Measurements from ENCODE around the gene PPP1R14C. TPM values are rescaled to one million over a fixed set of nuclear protein-coding genes. Genes with fewer than 3 reads are reported as not detected.

The PPP1R14C gene
- total and polyA plus RNA-seq, 7 experiments from 2014 or later = not detected

DNA sequence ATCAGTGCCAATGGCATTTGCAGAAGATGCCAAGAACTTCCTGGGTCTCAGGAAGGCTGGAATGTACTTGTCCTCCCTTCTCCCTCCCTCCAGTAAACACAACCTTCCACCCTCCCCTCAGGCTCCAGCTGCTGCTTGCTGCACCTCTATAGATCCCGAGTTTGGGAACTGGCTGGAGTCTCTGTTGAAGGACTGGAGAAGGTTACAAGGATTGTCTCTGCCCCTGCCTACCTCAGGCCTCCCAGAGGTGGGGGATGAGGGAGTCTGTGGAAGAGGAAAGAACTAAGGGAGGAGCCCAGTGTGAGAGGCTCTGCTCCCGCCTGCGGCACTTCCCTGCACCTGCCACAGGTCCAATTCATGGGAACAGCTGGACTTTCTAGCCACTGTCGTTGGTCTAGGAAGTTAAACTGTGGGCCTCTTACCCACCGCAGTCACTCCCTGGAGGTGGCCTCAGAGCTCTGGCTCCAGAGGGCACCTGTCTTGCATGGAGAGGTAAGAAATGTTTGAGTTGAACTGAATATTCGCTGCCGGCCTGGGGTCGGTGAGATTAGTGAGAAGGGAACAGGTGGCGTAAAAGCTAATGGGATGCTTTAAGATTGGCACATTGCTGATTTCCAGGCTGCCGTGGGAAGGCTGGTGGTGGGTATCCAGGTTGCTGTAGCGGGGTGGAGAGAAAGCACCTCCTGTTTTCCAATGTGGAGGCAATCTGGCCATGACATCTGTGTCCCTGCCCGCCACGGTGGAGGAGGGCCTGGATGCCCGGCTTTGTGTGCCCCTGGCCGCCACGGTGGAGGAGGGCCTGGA is 54.3 kb downstream of the PPP1R14C start:
- Mint-ChIP-seq H3K4me3 (no peak overlapping the region), H3K9me3 (peaks cover 0 to 2% (median 0%) of the 10 kb centered on the region in 11 donors), H3K27ac (no peak overlapping the region), H3K27me3 (peaks cover 9 to 20% (median 15%) of the 10 kb centered on the region in 5 donors), H3K36me3 (no peaks in the 10 kb centered on the region), H3K4me1 (peaks cover 0 to 2% (median 0%) of the 10 kb centered on the region in 7 donors)
- Histone ChIP-seq H3K27me3 (ENCODE audit: control insufficient read depth in 2 of 2, insufficient read depth in 2 of 2, low read length in 2 of 2) (no peaks in the 10 kb centered on the region), H3K4me3 (ENCODE audit: low read length) (no peak overlapping the region), H3K27ac (ENCODE audit: low read depth, low read length) (no peak overlapping the region), H3K9me3 (ENCODE audit: control insufficient read depth in 2 of 3, low read length in 3 of 3) (no peaks in the 10 kb centered on the region), H3K36me3 (ENCODE audit: control insufficient read depth in 2 of 3, insufficient read depth in 3 of 3, low read length in 3 of 3) (no peaks in the 10 kb centered on the region), H3K4me1 (ENCODE audit: control insufficient read depth in 2 of 2, insufficient read depth in 2 of 2, low read length in 2 of 2) (no peaks in the 10 kb centered on the region)
- ChIA-PET CTCF (no interaction called here), POLR2A (no interaction called here)
- no peak for DNase-seq
- no peak for ATAC-seq
- intact Hi-C loops (cut with micrococcal nuclease) = no loop called here

DNA sequence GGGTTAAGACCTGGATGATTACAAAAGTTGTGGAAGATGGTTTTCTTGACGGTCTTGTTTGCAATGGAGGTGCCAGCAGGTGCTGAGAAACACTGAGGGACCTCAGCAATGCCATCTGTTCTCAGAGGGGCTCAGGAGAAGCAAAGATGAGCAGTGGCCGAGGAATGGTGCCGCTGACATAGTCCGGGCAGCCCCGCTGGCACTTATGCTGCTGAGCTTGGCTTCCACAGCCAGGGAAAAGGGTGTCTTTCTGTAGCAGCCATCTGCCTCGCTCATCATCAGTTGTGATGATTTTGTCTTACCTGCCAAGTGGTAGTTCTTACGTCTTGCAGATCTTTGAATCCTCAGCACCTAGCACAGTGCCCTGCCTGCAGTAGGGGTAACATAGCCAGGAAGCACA is 55.7 kb downstream of the PPP1R14C start:
- Mint-ChIP-seq H3K27ac (no peak overlapping the region), H3K4me1 (peaks cover 0 to 2% (median 0%) of the 10 kb centered on the region in 7 donors), H3K36me3 (no peaks in the 10 kb centered on the region), H3K4me3 (no peak overlapping the region), H3K9me3 (peaks cover 0 to 2% (median 0%) of the 10 kb centered on the region in 11 donors), H3K27me3 (peaks cover 6 to 29% (median 8%) of the 10 kb centered on the region in 5 donors)
- ATAC-seq (no peak), DNase-seq (no peak)
- Histone ChIP-seq H3K4me3 (ENCODE audit: low read length) (no peak overlapping the region), H3K27me3 (ENCODE audit: control insufficient read depth in 2 of 2, insufficient read depth in 2 of 2, low read length in 2 of 2) (no peaks in the 10 kb centered on the region), H3K36me3 (ENCODE audit: control insufficient read depth in 2 of 3, insufficient read depth in 3 of 3, low read length in 3 of 3) (no peaks in the 10 kb centered on the region), H3K27ac (ENCODE audit: low read depth, low read length) (no peak overlapping the region), H3K9me3 (ENCODE audit: control insufficient read depth in 2 of 3, low read length in 3 of 3) (no peaks in the 10 kb centered on the region), H3K4me1 (ENCODE audit: control insufficient read depth in 2 of 2, insufficient read depth in 2 of 2, low read length in 2 of 2) (no peaks in the 10 kb centered on the region)
- intact Hi-C loops (cut with micrococcal nuclease) = no loop called here
- ChIA-PET CTCF (no interaction called here), POLR2A (no interaction called here)

DNA sequence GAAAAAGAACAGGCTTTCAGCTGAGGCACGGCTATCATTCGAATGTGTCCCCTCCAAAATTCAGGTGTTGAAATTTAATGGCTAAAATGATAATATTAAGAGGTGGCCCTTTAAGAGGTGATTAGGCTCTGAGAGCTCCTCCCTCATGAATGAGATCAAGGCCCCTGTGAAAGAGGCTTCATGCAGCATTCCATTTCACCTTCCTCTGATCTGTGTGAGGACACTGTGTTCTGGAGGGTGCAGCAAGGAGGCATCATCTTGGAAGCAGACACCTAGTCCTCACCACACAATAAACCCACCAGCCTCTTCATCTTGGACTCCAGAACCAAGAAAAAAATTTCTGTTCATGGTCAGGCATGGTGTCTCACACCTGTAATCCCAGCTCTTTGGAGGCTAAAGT is 56.4 kb downstream of the PPP1R14C start:
- ChIA-PET POLR2A (no interaction called here), CTCF (no interaction called here)
- no peaks in the 10 kb centered on the region for H3K27me3 ChIP-seq (ENCODE audit: control insufficient read depth in 2 of 2, insufficient read depth in 2 of 2, low read length in 2 of 2)
- no peak for DNase-seq
- no peaks in the 10 kb centered on the region for H3K4me1 ChIP-seq (ENCODE audit: control insufficient read depth in 2 of 2, insufficient read depth in 2 of 2, low read length in 2 of 2)
- Mint-ChIP-seq H3K9me3 (peaks cover 0 to 2% (median 0%) of the 10 kb centered on the region in 11 donors), H3K27ac (no peak overlapping the region), H3K36me3 (no peaks in the 10 kb centered on the region), H3K4me1 (peaks cover 0 to 2% (median 0%) of the 10 kb centered on the region in 7 donors), H3K27me3 (peaks cover 2 to 30% (median 7%) of the 10 kb centered on the region in 5 donors), H3K4me3 (no peak overlapping the region)
- ATAC-seq = no peak
- H3K36me3 ChIP-seq (ENCODE audit: control insufficient read depth in 2 of 3, insufficient read depth in 3 of 3, low read length in 3 of 3) = no peaks in the 10 kb centered on the region
- no peaks in the 10 kb centered on the region for H3K9me3 ChIP-seq (ENCODE audit: control insufficient read depth in 2 of 3, low read length in 3 of 3)
- no peak overlapping the region for H3K27ac ChIP-seq (ENCODE audit: low read depth, low read length)
- H3K4me3 ChIP-seq (ENCODE audit: low read length) = no peak overlapping the region
- intact Hi-C loops (cut with micrococcal nuclease) = no loop called here

DNA sequence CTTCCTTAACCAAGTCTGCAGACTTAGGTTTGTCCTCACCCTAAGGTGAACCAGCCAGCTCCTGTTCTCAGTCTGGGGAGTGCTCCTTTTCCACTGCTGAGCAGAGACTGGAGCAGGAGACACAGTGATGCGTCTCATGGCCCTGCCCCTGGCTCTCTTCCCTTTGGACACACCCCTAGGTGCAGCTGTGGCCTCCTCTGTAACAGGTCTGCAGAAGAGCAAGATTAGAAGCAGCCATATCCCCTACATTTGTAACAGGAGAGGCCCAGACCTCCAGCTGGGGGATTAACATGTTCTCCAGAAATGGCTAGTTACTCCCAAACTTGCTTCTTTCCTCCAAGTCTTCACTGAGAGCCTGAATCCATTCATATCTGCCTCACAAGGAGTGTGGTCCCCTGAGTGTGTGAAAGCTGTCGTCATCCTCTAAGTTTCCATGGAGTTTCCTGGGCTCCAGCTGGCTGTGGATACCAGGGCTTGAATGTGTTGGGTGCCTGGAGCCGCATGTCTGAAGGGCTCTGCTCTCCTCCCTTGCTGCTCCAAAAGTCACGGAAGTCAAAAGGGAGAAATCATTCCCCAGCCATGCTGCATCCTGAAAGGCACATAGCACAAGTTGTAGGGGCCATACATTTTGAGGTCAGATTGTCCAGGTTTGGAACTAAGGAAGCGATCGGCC is 57.7 kb downstream of the PPP1R14C start:
- ChIA-PET CTCF (no interaction called here), POLR2A (no interaction called here)
- Mint-ChIP-seq H3K4me3 (no peak overlapping the region), H3K27ac (no peak overlapping the region), H3K27me3 (peaks cover 2 to 29% (median 7%) of the 10 kb centered on the region in 5 donors), H3K4me1 (peaks cover 0 to 2% (median 0%) of the 10 kb centered on the region in 7 donors), H3K9me3 (peaks cover 0 to 2% (median 0%) of the 10 kb centered on the region in 11 donors), H3K36me3 (no peaks in the 10 kb centered on the region)
- ATAC-seq (no peak), DNase-seq (no peak)
- Histone ChIP-seq H3K4me3 (ENCODE audit: low read length) (no peak overlapping the region), H3K27me3 (ENCODE audit: control insufficient read depth in 2 of 2, insufficient read depth in 2 of 2, low read length in 2 of 2) (no peaks in the 10 kb centered on the region), H3K9me3 (ENCODE audit: control insufficient read depth in 2 of 3, low read length in 3 of 3) (no peaks in the 10 kb centered on the region), H3K36me3 (ENCODE audit: control insufficient read depth in 2 of 3, insufficient read depth in 3 of 3, low read length in 3 of 3) (no peaks in the 10 kb centered on the region), H3K27ac (ENCODE audit: low read depth, low read length) (no peak overlapping the region), H3K4me1 (ENCODE audit: control insufficient read depth in 2 of 2, insufficient read depth in 2 of 2, low read length in 2 of 2) (no peaks in the 10 kb centered on the region)
- intact Hi-C loops (cut with micrococcal nuclease) = no loop called here

DNA sequence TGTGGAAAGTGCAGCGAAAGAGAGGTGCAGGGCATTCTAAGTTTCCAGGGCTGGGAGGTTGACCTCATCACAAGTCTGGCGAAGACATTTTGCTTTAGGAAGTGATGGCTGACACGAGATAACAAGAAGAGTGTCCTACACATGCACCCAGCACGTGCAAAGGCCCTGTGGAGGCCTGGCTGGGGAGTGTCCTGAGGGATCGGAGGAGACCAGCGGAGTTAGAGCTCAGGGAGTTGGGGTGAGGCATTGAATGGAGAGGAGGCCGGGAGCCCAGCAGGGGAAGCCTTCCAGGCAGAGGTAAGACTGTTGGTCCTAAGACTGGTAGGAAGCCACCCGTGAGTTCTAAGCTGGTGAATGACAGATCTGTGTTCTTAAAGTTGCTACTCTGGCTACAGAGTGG is 58.4 kb downstream of the PPP1R14C start:
- peaks cover 0 to 29% (median 7%) of the 10 kb centered on the region in 5 donors for H3K27me3 Mint-ChIP-seq
- POLR2A ChIA-PET = no interaction called here
- CTCF ChIA-PET = no interaction called here
- H3K9me3 ChIP-seq (ENCODE audit: control insufficient read depth in 2 of 3, low read length in 3 of 3) = no peaks in the 10 kb centered on the region
- no peak overlapping the region for H3K27ac ChIP-seq (ENCODE audit: low read depth, low read length)
- H3K9me3 Mint-ChIP-seq = no peaks in the 10 kb centered on the region
- no peak overlapping the region for H3K4me3 Mint-ChIP-seq
- DNase-seq = no peak
- H3K4me1 ChIP-seq (ENCODE audit: control insufficient read depth in 2 of 2, insufficient read depth in 2 of 2, low read length in 2 of 2) = no peaks in the 10 kb centered on the region
- H3K36me3 ChIP-seq (ENCODE audit: control insufficient read depth in 2 of 3, insufficient read depth in 3 of 3, low read length in 3 of 3) = no peaks in the 10 kb centered on the region
- no peak overlapping the region for H3K4me3 ChIP-seq (ENCODE audit: low read length)
- H3K36me3 Mint-ChIP-seq = no peaks in the 10 kb centered on the region
- peaks cover 0 to 2% (median 0%) of the 10 kb centered on the region in 7 donors for H3K4me1 Mint-ChIP-seq
- H3K27ac Mint-ChIP-seq = no peak overlapping the region
- intact Hi-C loops (cut with micrococcal nuclease) = no loop called here
- no peaks in the 10 kb centered on the region for H3K27me3 ChIP-seq (ENCODE audit: control insufficient read depth in 2 of 2, insufficient read depth in 2 of 2, low read length in 2 of 2)
- no peak for ATAC-seq

DNA sequence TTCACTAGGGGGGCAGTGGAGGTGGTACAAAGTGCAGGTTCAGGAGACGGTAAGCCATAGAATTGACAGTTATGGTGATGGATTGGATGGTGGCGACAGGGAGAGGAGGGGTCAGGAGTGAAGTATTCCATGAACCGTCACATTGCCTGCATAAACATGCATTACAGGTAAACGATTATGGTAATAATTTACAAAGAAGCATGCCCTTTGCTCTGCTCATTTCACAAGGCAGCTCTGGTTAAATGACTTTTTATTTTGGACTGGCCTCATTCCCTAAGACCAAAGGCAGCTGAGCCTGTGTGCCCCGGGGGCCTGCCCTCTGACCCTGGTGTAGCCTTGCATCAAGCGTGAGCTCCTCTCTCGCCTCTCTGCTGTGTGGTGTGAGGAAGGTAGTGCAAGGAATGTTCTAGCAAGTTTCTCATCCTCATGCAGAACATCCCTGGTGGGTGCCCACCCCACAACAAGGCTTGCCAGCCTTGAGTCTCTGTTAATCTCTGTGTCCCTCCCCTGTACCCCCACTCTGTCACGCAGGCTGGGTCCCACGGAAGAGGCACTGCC is 59.0 kb downstream of the PPP1R14C start:
- H3K27me3 ChIP-seq (ENCODE audit: control insufficient read depth in 2 of 2, insufficient read depth in 2 of 2, low read length in 2 of 2) = no peaks in the 10 kb centered on the region
- Mint-ChIP-seq H3K36me3 (no peaks in the 10 kb centered on the region), H3K27ac (no peak overlapping the region), H3K9me3 (no peaks in the 10 kb centered on the region), H3K27me3 (peaks cover 0 to 31% (median 7%) of the 10 kb centered on the region in 5 donors), H3K4me3 (no peak overlapping the region), H3K4me1 (peaks cover 0 to 2% (median 0%) of the 10 kb centered on the region in 7 donors)
- POLR2A ChIA-PET = no interaction called here
- no peak overlapping the region for H3K27ac ChIP-seq (ENCODE audit: low read depth, low read length)
- H3K4me1 ChIP-seq (ENCODE audit: control insufficient read depth in 2 of 2, insufficient read depth in 2 of 2, low read length in 2 of 2) = no peaks in the 10 kb centered on the region
- intact Hi-C loops (cut with micrococcal nuclease) = no loop called here
- H3K4me3 ChIP-seq (ENCODE audit: low read length) = no peak overlapping the region
- H3K9me3 ChIP-seq (ENCODE audit: control insufficient read depth in 2 of 3, low read length in 3 of 3) = no peaks in the 10 kb centered on the region
- DNase-seq (no peak), ATAC-seq (no peak)
- no peaks in the 10 kb centered on the region for H3K36me3 ChIP-seq (ENCODE audit: control insufficient read depth in 2 of 3, insufficient read depth in 3 of 3, low read length in 3 of 3)
- CTCF ChIA-PET = no interaction called here
